Osteocyte (in vitro differentiated cells): Measurements from ENCODE around the gene ERI3. TPM values are rescaled to one million over a fixed set of nuclear protein-coding genes. Genes with fewer than 3 reads are reported as not detected.

ENCODE experiments used
- DNase-seq: peaks from one replicate; pipeline ENCODE4 v3.0.0; 2021; ENCODE audit warnings: mixed read lengths; ENCODE audit not compliant: unreplicated experiment; ENCODE audit errors: extremely low spot score
- H3K27ac Mint-ChIP-seq: one replicate; pipeline ENCODE4 v1.8.0; 2021; ENCODE audit warnings: mild to moderate bottlenecking, mixed read lengths; ENCODE audit not compliant: unreplicated experiment
- H3K27me3 Mint-ChIP-seq: one replicate; pipeline ENCODE4 v1.8.0; 2021; ENCODE audit warnings: mixed read lengths; ENCODE audit not compliant: unreplicated experiment
- H3K36me3 Mint-ChIP-seq: one replicate; pipeline ENCODE4 v1.8.0; 2021; ENCODE audit warnings: mixed read lengths; ENCODE audit not compliant: unreplicated experiment
- H3K4me1 Mint-ChIP-seq: one replicate; pipeline ENCODE4 v1.8.0; 2021; ENCODE audit warnings: mixed read lengths; ENCODE audit not compliant: unreplicated experiment
- H3K4me3 Mint-ChIP-seq: one replicate; pipeline ENCODE4 v1.8.0; 2021; ENCODE audit warnings: mild to moderate bottlenecking, moderate library complexity, mixed read lengths; ENCODE audit not compliant: unreplicated experiment
- H3K9me3 Mint-ChIP-seq: one replicate; pipeline ENCODE4 v1.8.0; 2021; ENCODE audit warnings: mixed read lengths; ENCODE audit not compliant: unreplicated experiment
- CTCF ChIP-seq: fragments of 200-600 bp; sonication (generic); IDR thresholded peaks from 2 replicates; pipeline ENCODE4 v1.5.0; 2021; ENCODE audit warnings: antibody characterized with exemption, mild to moderate bottlenecking, moderate library complexity
- total RNA-seq: library from RNA; stranded (reverse); gene quantifications from 2 replicates; pipeline ENCODE4 v1.2.1, GENCODE V29; 2021

ERI3 gene
- total RNA-seq, 1 donor from 2014 or later: 58.6 TPM

GRCh38 chr1:44229435-44230167 lies 125.5 kb downstream of the ERI3 start:
- Mint-ChIP-seq H3K36me3 (peaks cover 12% of the 10 kb centered on the region), H3K27ac (no peak overlapping the region), H3K4me3 (no peak overlapping the region), H3K9me3 (no peaks in the 10 kb centered on the region), H3K27me3 (no peaks in the 10 kb centered on the region), H3K4me1 (no peaks in the 10 kb centered on the region)
- TF ChIP-seq CTCF: no peak
- no peak for DNase-seq

- H3K27ac Mint-ChIP-seq: no peak overlapping the region
- no peaks in the 10 kb centered on the region for H3K4me1 Mint-ChIP-seq
- TF ChIP-seq CTCF: no peak
- no peaks in the 10 kb centered on the region for H3K9me3 Mint-ChIP-seq
- no peaks in the 10 kb centered on the region for H3K27me3 Mint-ChIP-seq
- peaks cover 9% of the 10 kb centered on the region for H3K36me3 Mint-ChIP-seq
- no peak for DNase-seq
- no peak overlapping the region for H3K4me3 Mint-ChIP-seq
Measured at GRCh38 chr1:44228218-44228617, 126.8 kb downstream of the ERI3 start.

- Mint-ChIP-seq H3K4me3 (no peak overlapping the region), H3K9me3 (no peaks in the 10 kb centered on the region), H3K27ac (no peak overlapping the region), H3K4me1 (no peaks in the 10 kb centered on the region), H3K36me3 (peaks cover 9% of the 10 kb centered on the region), H3K27me3 (no peaks in the 10 kb centered on the region)
- TF ChIP-seq CTCF: no peak
- no peak for DNase-seq
Measured at GRCh38 chr1:44227211-44227610, 127.8 kb downstream of the ERI3 start.

GRCh38 chr1:44225761-44226160 lies 129.3 kb downstream of the ERI3 start:
- Mint-ChIP-seq H3K4me1 (no peaks in the 10 kb centered on the region), H3K27me3 (no peaks in the 10 kb centered on the region), H3K27ac (no peak overlapping the region), H3K4me3 (no peak overlapping the region), H3K9me3 (no peaks in the 10 kb centered on the region), H3K36me3 (peaks cover 6% of the 10 kb centered on the region)
- no peak for DNase-seq
- no peak for TF ChIP-seq CTCF

- Mint-ChIP-seq H3K9me3 (no peaks in the 10 kb centered on the region), H3K27me3 (no peaks in the 10 kb centered on the region), H3K27ac (no peak overlapping the region), H3K4me1 (no peaks in the 10 kb centered on the region), H3K4me3 (no peak overlapping the region), H3K36me3 (peaks cover 13% of the 10 kb centered on the region)
- no peak for DNase-seq
- TF ChIP-seq CTCF: no peak
Measured at GRCh38 chr1:44223187-44223610, 131.9 kb downstream of the ERI3 start.
